Measurements from ENCODE around the gene NEDD8.

NEDD8 gene

DNA sequence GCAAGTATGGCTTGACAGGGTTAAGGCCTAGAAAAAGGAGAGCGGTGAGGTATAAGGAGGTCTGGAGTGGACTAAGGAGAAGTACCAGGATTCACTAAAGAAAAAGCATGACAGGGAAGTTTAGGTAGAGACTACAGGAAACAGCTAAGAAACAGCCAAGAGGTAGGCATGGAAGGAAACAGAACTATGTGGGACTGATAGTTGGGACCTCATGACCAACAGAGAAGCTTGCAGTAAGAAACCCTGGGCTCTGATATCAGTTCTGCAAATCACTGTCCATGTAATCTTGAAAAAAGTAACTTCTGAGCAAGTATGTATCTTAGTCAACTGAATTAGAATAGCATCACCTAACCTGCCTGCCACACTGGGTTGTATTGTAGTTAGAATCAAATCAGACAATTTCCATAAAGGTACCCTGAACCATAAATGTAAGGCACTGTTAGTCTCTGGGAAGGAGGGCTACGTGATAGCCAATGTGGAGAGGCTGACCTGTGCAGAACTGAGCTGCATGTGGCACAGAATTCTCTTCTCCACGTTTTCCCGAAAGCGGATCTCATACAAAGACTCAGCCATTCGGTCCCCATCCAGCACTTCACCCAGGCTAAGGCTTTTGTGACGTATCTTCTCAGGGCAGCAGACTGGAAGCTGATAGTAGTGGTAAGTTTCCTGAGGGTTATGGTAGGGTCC is 37.8 kb downstream of the NEDD8 start:
- DNase-seq, result no peak

DNA sequence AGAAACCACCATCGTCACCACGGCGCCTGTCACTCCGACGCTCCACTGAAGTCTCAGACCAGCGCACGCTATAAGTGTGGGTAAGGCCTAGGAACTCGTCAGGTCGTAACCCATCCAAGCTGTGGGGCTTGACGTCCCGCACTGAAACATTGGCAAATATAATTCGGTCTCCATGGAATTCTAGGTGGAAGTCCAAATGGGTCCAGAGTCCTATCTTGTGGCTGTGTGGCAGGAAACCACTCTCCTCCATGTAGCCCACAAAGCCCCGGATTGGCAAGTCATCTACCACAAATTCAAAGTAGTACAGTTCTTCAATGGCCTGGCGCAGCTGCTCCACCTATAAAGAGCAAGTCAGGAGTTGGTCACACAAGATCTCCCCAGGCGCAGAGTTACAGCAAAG is 39.2 kb downstream of the NEDD8 start:
- DNase-seq, result no peak

DNA sequence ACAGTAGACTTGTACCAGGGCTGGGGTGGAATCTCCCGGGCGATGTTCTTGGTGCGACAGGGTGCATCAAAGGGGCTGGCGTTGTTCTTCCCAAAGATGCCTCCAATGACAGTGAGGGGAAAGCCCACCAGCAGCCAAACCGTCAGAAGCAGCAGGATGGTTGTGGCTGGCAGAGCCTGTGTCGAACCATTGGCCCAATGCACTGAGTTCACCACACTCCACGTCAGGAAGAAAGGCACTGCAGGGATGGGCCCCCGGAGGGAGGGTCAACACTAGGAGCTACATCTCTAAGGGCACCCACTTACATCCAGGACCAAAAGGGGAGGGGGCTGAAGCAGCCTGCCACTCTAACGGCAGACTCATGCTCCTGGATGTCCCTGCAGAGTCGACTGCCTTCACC is 41.8 kb downstream of the NEDD8 start:
- no peak for DNase-seq

DNA sequence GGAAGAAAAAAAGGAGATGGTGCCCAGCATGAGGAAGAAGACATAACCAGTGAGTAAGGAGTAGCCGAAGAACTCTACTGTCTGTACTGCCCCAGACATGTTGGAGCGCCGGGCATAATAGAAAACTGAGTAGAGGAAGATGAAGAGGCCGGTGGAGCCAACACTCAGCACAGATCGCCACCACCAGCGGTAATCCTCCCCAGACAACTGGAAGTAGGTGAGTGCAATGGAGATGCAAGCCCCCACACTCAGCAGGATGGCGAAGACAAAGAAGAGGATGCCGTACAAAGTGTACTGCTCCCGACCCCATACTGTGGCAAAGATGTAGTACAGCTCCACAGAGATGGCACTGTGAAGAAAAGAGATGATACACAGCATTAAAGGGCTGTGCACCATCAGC is 42.7 kb downstream of the NEDD8 start:
- no peak for DNase-seq

DNA sequence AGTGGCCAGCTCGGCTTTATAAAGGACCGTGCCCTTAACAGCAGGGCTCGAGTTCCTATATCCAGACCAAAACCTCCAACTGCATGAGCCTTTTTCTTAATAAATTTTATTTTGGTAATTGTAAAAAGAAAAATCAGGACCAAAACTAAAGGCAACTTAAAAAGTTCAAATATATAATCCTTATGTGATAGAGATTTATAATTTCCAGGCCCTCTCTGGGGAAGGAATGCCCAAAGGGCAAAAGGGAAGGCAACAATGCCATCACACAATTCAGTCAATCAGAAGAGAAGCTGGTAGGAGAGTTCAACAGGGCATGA is 43.1 kb downstream of the NEDD8 start:
- no peak for DNase-seq

DNA sequence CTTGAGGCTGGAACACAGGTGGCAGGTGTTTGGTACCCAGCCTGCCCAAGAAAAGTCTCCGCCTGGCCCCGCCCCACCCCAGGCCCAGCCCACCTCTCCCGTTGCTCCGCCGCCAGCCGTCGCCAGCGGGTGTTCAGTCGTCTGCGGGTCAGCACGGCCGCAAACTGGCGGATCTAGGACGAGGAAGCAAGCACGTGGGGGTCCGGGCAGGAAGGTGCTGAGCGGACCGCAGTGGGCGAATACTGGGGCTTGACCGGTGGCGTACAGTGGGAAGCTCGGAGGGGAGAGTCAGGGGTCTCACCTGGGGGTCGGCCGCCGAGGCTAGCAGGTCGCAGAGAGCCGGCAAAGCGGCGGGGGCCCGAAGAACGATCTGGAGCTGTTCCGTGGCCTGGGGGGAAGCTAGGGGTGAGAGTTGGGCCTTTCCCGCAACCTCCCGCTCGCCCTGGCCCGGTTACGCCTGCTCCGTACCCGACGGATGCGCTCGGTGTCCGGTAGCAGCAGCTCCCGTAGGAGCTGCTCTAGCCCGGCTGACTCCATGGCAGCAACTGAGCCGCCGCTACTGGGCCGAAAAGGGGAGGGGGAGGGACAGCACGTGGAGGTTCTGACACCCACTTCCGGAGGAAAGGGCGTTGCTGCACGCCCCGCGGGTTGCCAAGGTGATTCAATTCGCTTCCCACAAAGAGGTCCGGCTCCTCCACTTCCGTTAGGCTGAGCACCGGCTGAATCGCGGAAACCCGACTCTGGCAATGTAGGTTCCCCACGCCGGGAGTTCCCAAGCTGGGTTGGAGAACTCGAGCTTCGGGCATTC is 43.7 kb downstream of the NEDD8 start, which contains the start of gene IPO4:
IPO4 (minus strand) TSS at position 566 of the 808 bp plus-strand sequence; CDS start at position 537, 29 bp downstream.
- peak; percentile 95 for DNase-seq

DNA sequence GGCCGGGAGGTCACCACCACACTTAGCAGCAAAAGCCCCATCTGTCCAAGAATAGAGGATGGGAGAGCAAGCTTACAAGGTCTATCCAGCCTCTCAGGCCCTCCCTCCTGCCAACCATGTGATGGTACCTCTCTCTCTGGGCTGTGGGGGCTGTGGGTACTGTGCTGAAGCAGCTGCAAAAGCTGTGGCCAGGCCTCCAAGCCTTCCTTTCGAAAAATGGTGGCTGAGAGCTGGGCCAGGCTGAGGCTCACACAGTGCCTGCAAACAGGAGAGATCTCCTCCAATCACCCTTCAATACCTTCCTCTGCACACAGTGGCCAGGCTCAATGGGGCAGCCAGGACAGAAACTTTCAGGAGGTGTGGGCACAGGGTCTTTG is 44.6 kb downstream of the NEDD8 start:
- no peak for DNase-seq

DNA sequence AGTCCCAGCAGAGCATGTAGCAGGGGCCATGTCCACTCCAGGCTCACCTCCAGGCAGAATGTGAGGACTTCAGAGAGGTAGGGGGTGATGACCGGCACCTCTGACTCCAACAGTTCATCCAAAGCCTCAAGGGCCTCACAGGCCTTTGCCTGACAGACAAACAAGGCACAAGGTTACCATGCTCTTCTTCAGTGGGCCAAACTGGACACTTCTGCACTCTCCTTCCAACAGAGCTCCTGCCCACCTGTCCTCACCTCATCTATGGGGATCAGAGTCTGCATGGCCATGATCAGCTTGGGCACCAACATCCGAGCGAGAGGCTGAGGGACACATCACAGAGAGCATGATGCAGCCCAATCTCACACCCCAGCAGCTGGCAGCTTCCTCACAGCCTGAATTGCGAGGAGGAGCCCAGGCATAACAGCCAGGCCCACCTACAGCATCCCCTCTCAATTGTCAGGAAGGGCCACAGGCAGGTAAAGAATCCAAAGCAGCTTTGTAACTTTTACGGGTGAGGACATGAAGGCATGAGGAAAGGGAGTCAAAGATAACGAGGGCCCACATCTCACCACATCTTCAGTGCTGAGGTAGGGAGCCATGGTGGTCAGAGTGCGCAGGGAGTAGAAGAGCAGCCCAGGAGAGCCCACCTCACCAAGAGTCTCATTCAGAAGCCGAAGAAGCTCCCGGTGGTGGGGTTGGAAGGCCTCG is 45.2 kb downstream of the NEDD8 start:
- DNase-seq, result no peak

DNA sequence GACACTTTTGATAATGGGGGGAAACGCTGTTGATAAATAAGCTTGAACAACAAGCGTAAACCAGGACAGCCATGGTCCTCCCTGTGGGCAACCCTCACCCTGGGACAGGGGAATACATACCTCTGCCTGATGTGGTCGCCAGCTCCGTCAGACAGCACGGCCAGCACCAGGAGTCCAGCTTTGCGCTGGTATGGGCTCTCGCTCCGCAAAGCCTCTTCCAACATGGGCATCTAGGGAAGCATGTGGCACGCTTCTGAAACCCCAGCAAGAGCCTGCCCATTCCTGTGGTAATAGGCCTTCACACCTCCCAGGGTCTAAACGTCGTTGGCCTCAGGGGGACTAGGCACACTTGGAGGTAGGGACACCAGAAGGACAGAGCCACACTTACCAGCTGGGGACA is 46.4 kb downstream of the NEDD8 start:
- no peak for DNase-seq

DNA sequence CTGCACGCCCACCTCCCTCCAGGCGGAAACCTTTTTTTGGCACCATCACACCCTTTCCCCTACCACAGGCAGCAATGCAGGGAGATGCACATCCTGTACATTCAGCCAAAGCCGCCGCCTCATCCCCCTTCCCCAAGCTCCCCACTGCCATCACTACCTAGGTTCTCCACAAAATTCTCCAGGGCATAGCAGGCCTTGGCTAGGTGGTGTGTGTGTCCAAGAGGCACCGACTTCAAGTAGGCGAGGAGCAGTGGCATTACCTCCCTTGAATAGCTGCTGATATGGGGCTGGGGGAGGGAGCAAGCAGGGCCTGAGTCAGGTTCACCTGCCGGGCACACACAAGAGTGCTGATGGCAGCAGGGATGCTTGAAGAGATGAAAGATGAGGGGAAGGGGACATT is 47.1 kb downstream of the NEDD8 start:
- no peak for DNase-seq

DNA sequence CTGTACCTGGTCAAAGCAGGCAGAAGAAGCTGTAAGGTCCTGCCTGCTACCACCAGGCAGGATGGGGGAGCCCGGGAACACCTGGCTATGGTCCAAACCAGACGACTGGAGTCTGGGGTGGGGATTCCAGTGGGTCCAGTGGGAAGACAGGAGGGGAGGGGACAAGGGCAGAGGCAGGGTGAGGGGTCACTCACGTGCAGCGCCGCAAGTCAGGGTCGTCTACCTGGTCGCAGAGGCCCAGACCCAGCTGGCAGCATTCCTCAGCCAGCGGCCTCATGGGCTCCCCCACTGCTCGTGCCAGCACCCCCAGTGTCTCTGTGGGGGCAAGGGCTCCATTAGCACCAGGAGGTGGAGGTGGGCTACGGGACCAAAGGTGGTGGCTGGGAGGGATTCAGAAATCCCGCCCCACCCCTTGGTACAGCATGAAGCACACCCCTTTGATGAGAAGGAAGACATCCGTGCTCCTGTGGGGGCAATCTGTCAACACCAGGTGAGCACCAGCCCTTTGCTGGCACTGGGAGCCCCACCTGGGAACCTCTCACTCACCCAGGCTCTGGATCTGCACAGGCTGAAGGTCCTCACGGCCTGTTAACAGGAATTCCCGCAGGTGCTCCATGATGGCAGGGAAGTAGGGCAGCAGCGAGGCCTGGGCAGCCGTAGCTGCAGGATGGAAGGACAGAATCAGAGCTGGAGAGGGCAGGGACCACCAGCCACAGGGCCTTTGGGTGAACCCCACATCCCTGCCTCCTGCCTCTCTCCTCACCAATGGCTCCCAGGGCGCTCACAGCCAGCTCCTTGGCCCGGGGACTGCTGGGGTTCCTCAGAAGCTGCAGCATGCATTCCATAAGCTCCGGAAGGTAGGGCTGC is 47.8 kb downstream of the NEDD8 start:
- no peak for DNase-seq

DNA sequence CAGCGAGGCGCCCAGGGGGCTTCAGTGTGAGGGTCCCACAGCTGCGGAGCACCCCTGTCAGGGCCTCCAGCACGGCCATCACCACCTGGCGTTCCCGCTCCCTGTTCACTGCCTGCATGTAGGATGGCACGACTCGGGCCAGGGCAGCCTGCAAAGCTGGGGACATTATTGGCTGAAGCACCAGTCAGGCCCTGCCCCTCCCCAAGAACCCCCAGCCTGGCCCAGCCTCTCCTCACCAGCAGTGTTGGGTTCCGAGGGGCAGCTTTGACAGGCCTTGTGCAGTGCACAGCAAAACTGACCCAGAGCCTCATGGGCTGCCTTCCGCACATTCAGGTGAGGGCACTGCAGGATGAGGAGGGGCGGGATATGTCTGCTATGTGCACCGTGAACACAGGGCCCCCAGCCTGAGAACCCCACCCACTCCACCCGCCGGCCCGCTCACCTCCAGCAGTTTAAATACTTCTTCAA is 49.1 kb downstream of the NEDD8 start:
- no peak for DNase-seq

DNA sequence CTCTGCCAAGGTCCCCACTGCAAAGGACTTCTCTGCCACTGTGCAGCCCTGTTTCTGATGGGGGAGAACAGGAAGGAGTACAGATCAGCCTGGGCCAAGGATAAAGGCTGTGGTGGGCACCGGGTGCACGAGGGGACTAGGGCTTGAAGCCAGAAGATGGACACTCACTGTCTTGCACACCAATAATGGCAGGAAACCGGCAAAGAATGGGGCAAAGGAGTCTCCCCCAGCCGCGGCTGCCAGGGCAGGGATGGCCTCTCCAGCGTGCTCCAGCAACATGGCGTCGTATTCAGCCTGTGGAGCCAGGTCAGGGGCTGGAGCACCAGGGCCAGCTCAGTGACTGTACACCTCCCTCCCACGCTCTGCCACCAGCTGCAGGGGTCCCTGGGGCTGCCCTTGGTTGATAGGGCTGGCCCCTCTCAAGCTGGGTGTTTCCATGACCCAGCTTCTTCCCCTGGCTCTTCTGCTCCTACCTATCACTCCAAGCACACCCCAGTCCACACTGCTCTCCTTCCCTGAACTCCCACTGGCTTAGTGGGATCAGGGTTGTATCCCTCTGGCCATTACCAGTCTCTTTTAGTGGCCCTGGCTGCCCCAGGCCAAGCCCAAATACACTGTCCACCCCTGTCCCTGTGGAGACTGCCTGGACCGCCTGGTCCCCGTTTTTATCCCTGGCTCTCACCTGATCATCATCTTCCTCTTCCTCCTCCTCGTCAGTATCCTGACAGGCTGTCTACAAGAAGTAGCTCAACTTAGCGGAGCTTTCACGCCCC is 49.9 kb downstream of the NEDD8 start:
- no peak for DNase-seq

DNA sequence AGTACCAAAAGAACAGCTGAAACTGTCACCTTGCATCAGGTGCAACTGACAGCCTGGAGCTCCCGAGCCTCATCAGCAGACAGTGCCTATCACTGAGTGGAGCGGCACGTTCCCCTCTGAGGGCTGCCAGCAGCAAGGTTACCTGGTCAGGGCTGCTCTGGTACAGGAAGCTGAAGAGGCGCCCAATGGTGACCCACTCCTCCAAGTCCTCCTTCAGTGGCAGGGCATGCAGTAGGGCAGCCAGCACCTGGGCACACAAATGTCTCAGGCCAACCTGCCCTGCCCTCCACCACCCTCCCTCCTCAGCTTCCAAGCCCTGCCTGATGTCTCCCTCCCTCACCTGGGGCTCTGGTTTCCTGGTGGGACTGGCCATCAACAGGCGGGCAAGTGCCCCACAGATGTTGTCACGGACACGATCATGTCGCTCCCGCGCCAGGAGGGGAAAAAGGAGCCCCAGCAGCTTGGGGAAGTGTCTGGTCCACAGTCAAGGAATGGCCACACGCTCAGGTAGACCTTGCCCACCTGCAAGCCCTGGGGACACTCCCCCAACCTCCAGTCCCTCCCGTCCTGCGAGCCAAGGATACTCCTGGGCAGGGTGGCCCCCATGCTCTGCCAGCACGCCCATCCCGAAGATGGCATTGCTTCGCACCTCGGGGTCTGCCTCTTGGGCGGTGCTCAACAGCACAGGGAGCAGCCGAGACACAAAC is 50.6 kb downstream of the NEDD8 start:
- DNase-seq, result no peak

DNA sequence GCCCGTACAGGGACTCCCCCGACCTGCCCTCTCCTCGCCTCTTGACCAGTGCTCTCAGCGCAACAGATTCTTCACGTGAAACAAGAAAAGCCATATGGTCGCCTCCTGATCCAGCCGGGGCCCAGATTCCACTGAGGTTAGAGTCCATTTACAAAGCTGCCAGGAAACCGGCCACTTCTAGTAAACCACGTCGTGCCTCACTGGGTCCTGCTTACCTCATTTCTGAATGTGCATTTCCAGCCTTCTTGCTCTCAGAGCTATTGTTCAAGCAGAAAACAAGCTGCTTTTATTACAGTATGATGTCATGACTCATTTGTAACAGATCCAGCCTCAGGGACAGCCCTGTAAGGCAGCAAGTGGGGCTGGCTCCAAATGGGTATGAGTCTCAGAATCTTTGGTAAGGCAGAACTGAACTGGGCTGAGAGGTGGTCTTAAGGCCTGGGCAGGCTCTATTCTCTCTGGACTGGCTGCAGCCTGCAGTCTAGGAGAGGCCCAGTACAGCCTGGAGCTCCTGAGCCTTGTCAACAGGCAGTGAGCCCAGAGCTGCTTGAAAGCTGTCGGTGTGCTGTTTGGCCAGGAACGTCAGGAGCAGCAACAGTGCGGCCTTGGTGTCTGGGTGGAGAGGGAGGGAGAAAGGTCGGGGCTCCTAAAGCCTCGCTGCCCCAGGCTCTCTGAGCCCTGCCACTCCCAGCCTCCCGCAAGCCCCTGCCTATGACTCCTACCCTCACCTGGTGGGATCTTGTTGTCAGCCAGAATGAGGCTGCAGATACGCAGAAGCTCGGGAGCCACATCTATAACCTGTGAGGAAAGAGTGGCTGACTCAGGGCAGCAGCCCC is 52.0 kb downstream of the NEDD8 start:
- no peak for DNase-seq

DNA sequence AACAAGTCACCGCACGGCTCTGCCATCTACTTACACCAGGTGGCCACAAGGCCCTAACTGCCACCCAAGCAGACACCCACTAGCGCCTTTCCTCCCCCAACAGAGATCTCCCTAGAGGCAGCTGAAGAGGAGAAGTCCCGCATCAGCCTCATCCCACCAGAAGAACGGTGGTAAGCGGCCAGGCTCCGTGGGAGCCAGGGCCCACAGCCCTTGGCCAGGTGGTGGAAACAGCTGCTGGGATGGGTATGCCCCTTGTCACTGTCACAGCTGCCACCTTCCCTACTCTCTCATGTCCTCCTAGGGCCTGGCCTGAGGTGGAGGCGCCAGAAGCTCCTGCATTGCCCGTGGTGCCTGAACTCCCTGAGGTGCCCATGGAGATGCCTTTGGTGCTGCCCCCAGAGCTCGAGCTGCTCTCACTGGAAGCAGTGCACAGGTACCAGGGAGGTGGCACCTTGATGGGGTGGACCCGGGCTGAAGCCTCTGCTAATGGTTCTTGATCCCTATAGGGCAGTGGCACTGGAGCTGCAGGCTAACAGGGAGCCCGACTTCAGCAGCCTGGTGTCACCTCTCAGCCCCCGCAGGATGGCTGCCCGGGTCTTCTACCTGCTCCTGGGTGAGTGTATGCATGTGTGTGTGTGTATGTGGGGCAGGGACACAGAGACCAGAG is 52.7 kb downstream of the NEDD8 start:
- DNase-seq, result no peak

DNA sequence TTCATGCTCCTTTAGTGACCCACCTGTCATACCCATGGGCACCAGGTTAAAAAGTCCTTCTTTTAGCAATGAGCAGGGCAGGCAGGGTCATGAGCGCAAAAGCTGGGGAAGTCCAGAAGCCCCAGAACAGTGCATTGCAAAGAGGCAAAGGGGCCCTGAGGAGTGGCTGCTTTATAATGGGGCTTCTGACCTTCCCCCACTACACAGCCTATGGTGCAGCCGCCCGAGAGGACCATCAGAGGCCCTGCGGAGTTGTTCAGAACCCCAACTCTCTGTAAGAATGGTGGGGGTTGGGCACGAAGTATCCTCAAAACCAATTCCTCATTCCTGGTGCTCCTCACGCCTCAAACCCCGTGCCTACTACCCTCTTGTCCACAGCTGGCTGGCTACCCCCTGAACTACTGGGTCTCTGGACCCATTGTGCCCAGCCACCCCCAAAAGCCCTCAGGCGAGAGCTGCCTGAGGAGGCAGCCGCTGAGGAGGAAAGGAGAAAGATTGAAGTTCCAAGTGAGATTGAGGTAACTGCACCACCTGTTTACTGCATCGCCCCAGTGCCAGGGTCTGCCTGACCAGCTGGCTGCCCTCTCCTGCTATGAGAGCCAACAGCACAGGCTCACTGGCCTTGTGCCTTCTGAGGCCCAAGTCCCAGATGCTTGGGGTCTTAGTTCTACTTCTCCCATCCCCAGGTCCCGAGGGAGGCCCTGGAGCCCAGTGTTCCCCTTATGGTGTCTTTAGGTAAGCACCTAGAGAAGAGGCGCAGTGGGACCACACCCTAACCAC is 53.6 kb downstream of the NEDD8 start:
- no peak for DNase-seq

DNA sequence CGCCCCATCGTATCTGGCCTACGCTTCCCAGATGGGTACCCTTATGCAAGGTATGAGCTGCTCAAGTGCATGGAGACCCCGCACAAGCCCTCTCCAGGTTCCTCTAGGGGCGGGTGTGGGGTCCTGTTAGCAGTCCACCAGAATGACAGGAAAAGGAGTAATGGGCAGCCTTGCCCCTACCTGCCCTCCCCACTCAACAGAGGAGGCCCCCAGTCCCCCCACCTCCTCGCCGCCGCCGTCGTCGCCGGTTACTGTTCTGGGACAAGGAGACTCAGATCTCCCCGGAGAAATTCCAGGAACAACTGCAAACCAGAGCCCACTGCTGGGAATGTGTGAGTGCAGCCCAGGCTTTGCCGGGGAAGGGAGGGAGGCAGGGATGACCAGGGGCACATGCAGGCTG is 54.3 kb downstream of the NEDD8 start:
- DNase-seq, result no peak
